GM12878 (cell line): ENCODE measurements around the gene STX7. TPM values are rescaled to one million over a fixed set of nuclear protein-coding genes. Genes with fewer than 3 reads are reported as not detected.

Experiments
- ATAC-seq: fragments of 200-7000 bp; cut with Tn5 transposase; 3 replicates; pipeline ENCODE4 v1.9.1; 2020; ENCODE audit warnings: mild to moderate bottlenecking, moderate library complexity
- BruUV-seq: library from RNA; stranded (reverse); fragments of 400-500 nt; replicated peaks from 2 replicates; lab custom pipeline; 2021; lab: Mats Ljungman, UMichigan
- CTCF ChIA-PET: fragments of 300-600 bp; sonication (Branson Sonifier 250); formaldehyde crosslinking; extraction: SDS; loops from one replicate; lab custom pipeline; 2021; ENCODE audit warnings: inconsistent platforms; lab: Yijun Ruan, JAX
- POLR2A ChIA-PET: fragments of 350-600 bp; formaldehyde crosslinking; extraction: SDS; loops from one replicate; lab custom pipeline; 2021; ENCODE audit warnings: inconsistent platforms; lab: Charles Lee
- RAD21 ChIA-PET: fragments of 300-600 bp; sonication (Branson Sonifier 250); formaldehyde crosslinking; loops from one replicate; lab custom pipeline; 2023; ENCODE audit warnings: antibody characterized with exemption; ENCODE audit not compliant: unreplicated experiment; lab: Charles Lee
- SMC1A ChIA-PET: fragments of 300-600 bp; sonication (Branson Sonifier 250); formaldehyde crosslinking; loops from one replicate; lab custom pipeline; 2023; ENCODE audit not compliant: unreplicated experiment, uncharacterized antibody; lab: Charles Lee
- DNase-seq: peaks from one replicate; pipeline ENCODE4 v3.0.0-alpha.2; 2011; ENCODE audit warnings: low read depth, low spot score
- FAIRE-seq: peaks from 3 replicates; lab custom pipeline; 2011; peaks lifted over from hg19 to GRCh38; lab: Jason Lieb, UNC
- H2AFZ ChIP-seq: 2 replicates; pipeline ENCODE4 v1.6.0; 2011; ENCODE audit warnings: low read depth, low read length, control low read depth; ENCODE audit not compliant: control insufficient read depth
- H3K27ac ChIP-seq: 2 replicates; pipeline ENCODE4 v1.5.1; 2011; ENCODE audit warnings: control low read depth; ENCODE audit not compliant: control insufficient read depth, insufficient read depth
- H3K27me3 ChIP-seq, 2 experiments: replicated peaks in 1 of 2; 2 replicates each; pipeline versions ENCODE4 v1.6.0 to v1.6.1; 2011; ENCODE audit warnings: low read length in 1 of 2; ENCODE audit not compliant: control insufficient read depth in 2 of 2, insufficient read depth in 2 of 2
- H3K36me3 ChIP-seq, 2 experiments: 2 replicates each; pipeline ENCODE4 v1.5.1; 2011; ENCODE audit warnings: low read length in 1 of 2; ENCODE audit not compliant: control insufficient read depth in 2 of 2, insufficient read depth in 2 of 2
- H3K4me1 ChIP-seq: 2 replicates; pipeline ENCODE4 v1.6.1; 2011; ENCODE audit warnings: mild to moderate bottlenecking, low read length, moderate library complexity, mixed read lengths; ENCODE audit not compliant: control insufficient read depth, insufficient read depth
- H3K4me2 ChIP-seq: 2 replicates; pipeline ENCODE4 v1.6.0; 2011; ENCODE audit warnings: control low read depth; ENCODE audit not compliant: control insufficient read depth, insufficient read depth
- H3K4me3 ChIP-seq: fragments of 200-600 bp; sonication (generic); 2 replicates; pipeline ENCODE4 v1.5.1; 2016
- H3K79me2 ChIP-seq: 2 replicates; pipeline ENCODE4 v1.6.0; 2011; ENCODE audit warnings: low read length; ENCODE audit not compliant: control insufficient read depth, insufficient read depth
- H3K9ac ChIP-seq: 2 replicates; pipeline ENCODE4 v1.8.0; 2011; ENCODE audit warnings: low read length, control low read depth, mixed read lengths; ENCODE audit not compliant: control insufficient read depth, insufficient read depth
- H3K9me3 ChIP-seq: replicated peaks from 3 replicates; pipeline ENCODE4 v1.5.1; 2011; ENCODE audit warnings: mild to moderate bottlenecking, low read length; ENCODE audit not compliant: control insufficient read depth, insufficient read depth
- H4K20me1 ChIP-seq: 2 replicates; pipeline ENCODE4 v1.6.0; 2011; ENCODE audit not compliant: control insufficient read depth, insufficient read depth
- MYC ChIP-seq: IDR thresholded peaks from 2 replicates; pipeline ENCODE4 v1.6.1; 2011; ENCODE audit warnings: mild to moderate bottlenecking, low read length, moderate library complexity, inconsistent platforms; ENCODE audit not compliant: insufficient read depth, insufficient replicate concordance, insufficient read length, severe bottlenecking
- NR2C2 ChIP-seq: IDR thresholded peaks from 2 replicates; pipeline ENCODE4 v1.6.1; 2011; ENCODE audit warnings: borderline replicate concordance, low read depth; ENCODE audit not compliant: control insufficient read depth, insufficient read length
- TCF7 ChIP-seq: IDR thresholded peaks from 2 replicates; pipeline ENCODE4 v1.6.1; 2014; ENCODE audit warnings: antibody characterized with exemption, borderline replicate concordance
- WGBS: methylation state at CpG from one replicate; pipeline ENCODE4 v1.1.6; 2016; ENCODE audit warnings: low lambda C conversion rate; ENCODE audit not compliant: insufficient replicate concordance, insufficient coverage; ENCODE audit errors: missing lambda C conversion rate; 5-methylcytosine and 5-hydroxymethylcytosine counted together
- in situ Hi-C: fragments of 300-500 bp; cut with MboI; formaldehyde crosslinking; loops from 9 replicates; pipeline ENCODE4 v1.14.3; 2018; ENCODE audit warnings: mixed read lengths
- intact Hi-C: fragments of 100-400 bp; cut with micrococcal nuclease; formaldehyde crosslinking; loops from one replicate; pipeline ENCODE4 v1.14.2; 2022; ENCODE audit not compliant: unreplicated experiment
- polyA plus RNA-seq, 11 experiments: library from polyadenylated mRNA; depleted of rRNA in 4 of 11; unstranded in 6 of 11; stranded (reverse) in 5 of 11; fragments of >200 nt; fragmentation: Nextera tagmentation in 4 of 11; fragmentation: Illumina TruSeq in 1 of 11; extraction: Ambion mirVana in 4 of 11; extraction: Trizol in 1 of 11; gene quantifications; 1 replicate in 1 of 11; 2 replicates in 10 of 11; pipeline versions ENCODE4 v1.2.1 to v1.2.3, GENCODE V29; 2011 to 2016; ENCODE audit warnings: inconsistent platforms in 2 of 11, missing spikeins in 2 of 11, low read depth in 1 of 11
- total RNA-seq, 4 experiments: library from RNA; depleted of rRNA in 3 of 4; stranded (reverse); fragments of >200 nt in 3 of 4; fragmentation: Illumina TruSeq in 1 of 4; extraction: Trizol in 1 of 4; gene quantifications; 2 replicates each; pipeline versions ENCODE4 v1.2.1 to v1.2.3, GENCODE V29; 2013 to 2021
- TF ChIP-seq, protein P1 (sequence below): IDR thresholded peaks from 2 replicates; pipeline ENCODE4 v1.6.1; 2011; ENCODE audit warnings: borderline replicate concordance, low read depth, mild to moderate bottlenecking, moderate library complexity, mixed read lengths, low read length; ENCODE audit not compliant: insufficient read depth; ENCODE audit errors: extremely low read length
- TF ChIP-seq, protein P2 (sequence below): fragments of 450-650 bp; IDR thresholded peaks from 2 replicates; pipeline ENCODE4 v1.6.1; 2016; ENCODE audit warnings: mild to moderate bottlenecking, moderate library complexity, borderline replicate concordance
- TF ChIP-seq, protein P3 (sequence below): IDR thresholded peaks from 2 replicates; pipeline ENCODE4 v1.6.1; 2012; ENCODE audit warnings: mild to moderate bottlenecking, low read depth, low read length

STX7 gene
- total and polyA plus RNA-seq, 10 of the 15 experiments (the other 5 are each of a cell fraction or from before 2014, with no cell fraction given): 26.5 to 75.5 (median 51.3) TPM

DNA sequence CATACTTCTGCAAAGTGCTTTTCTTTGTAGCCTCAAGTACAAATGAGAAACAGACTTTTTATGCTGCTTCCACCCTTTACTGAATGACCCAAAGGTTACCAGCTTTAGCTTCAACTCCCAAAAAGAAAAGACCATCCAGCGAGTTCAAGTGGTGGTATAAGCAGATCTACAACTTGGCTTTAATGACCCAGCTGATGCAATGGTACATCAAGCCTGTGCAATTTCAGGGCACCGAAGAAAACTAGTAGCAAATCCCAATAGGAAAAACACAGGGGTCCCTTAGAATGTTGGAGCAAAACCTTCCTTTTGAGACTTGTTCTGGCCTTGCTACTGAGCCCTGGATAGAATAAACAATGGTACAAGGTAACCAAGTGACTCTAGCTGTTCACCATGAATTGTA, 33.8 kb downstream of the STX7 start:
- Histone ChIP-seq H3K27me3 (no peaks in the 10 kb centered on the region), H3K4me3 (no peak overlapping the region), H3K9me3 (no peaks in the 10 kb centered on the region), H4K20me1 (peaks cover 3% of the 10 kb centered on the region), H2AFZ (no peak overlapping the region), H3K27ac (no peak overlapping the region), H3K36me3 (peaks cover 2 to 17% of the 10 kb centered on the region in 2 experiments), H3K79me2 (peaks cover 67% of the 10 kb centered on the region), H3K4me1 (peaks cover 24% of the 10 kb centered on the region), H3K9ac (no peak overlapping the region), H3K4me2 (no peak overlapping the region)
- POLR2A ChIA-PET: no interaction called here
- no peak for FAIRE-seq
- no peak for ATAC-seq
- no peak for DNase-seq
- RAD21 ChIA-PET: interaction anchor here (0.9 kb wide), 1 partner anchor 199 kb away, joined by 4 read pairs; no protein-coding TSS in a partner anchor
- intact Hi-C loops (no loop called here), in situ Hi-C loops (no loop called here)
- CTCF ChIA-PET: interaction anchor here (1.3 kb wide), 1 partner anchor 199 kb away, joined by 6 read pairs; no protein-coding TSS in a partner anchor
- no peak for TF ChIP-seq TCF7
- TF ChIP-seq, protein P1, sequence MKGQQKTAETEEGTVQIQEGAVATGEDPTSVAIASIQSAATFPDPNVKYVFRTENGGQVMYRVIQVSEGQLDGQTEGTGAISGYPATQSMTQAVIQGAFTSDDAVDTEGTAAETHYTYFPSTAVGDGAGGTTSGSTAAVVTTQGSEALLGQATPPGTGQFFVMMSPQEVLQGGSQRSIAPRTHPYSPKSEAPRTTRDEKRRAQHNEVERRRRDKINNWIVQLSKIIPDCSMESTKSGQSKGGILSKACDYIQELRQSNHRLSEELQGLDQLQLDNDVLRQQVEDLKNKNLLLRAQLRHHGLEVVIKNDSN: no peak
- TF ChIP-seq MYC: no peak
- 100% methylated on average over 2 of the region's 2 CpGs for WGBS
- SMC1A ChIA-PET: interaction anchor here (1.0 kb wide), 1 partner anchor 199 kb away, joined by 5 read pairs; no protein-coding TSS in a partner anchor
- no TSS peak for BruUV-seq

DNA sequence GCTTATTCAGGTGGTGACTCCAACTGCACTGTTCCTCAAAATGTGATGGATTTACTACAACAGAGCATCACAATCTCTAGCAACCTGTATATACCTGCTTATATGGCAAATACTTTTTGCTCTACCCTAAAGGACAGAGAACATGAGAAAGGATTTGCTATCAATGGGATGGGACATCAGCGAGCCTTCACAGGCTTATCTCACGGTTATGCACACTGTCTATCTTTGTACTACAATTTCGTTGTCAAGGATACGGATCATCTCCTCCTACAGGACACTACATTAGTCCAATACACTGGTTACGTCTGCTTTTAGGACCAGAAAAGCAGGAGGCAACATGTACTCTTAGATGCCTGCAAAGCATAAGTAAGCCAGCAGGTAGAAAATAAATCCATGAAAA, 34.2 kb downstream of the STX7 start:
- BruUV-seq: no TSS peak
- intact Hi-C loops (no loop called here), in situ Hi-C loops (no loop called here)
- H3K4me3 ChIP-seq: no peak overlapping the region
- H3K36me3 ChIP-seq: peaks cover 2 to 17% of the 10 kb centered on the region in 2 experiments
- peaks cover 3% of the 10 kb centered on the region for H4K20me1 ChIP-seq
- POLR2A ChIA-PET: no interaction called here
- no peak overlapping the region for H2AFZ ChIP-seq
- CTCF ChIA-PET: interaction anchor here (1.3 kb wide), 1 partner anchor 199 kb away, joined by 6 read pairs; no protein-coding TSS in a partner anchor
- ATAC-seq (no peak), DNase-seq (no peak), FAIRE-seq (no peak)
- SMC1A ChIA-PET: interaction anchor here (1.0 kb wide), 1 partner anchor 199 kb away, joined by 5 read pairs; no protein-coding TSS in a partner anchor
- no peak overlapping the region for H3K27ac ChIP-seq
- peaks cover 20% of the 10 kb centered on the region for H3K4me1 ChIP-seq
- RAD21 ChIA-PET: interaction anchor here (0.9 kb wide), 1 partner anchor 199 kb away, joined by 4 read pairs; no protein-coding TSS in a partner anchor
- WGBS: 92% methylated on average over 5 of the region's 5 CpGs
- peaks cover 64% of the 10 kb centered on the region for H3K79me2 ChIP-seq
- no peak overlapping the region for H3K9ac ChIP-seq
- no peaks in the 10 kb centered on the region for H3K27me3 ChIP-seq
- no peaks in the 10 kb centered on the region for H3K9me3 ChIP-seq
- H3K4me2 ChIP-seq: no peak overlapping the region
- no peak for TF ChIP-seq NR2C2
- TF ChIP-seq, protein P2, sequence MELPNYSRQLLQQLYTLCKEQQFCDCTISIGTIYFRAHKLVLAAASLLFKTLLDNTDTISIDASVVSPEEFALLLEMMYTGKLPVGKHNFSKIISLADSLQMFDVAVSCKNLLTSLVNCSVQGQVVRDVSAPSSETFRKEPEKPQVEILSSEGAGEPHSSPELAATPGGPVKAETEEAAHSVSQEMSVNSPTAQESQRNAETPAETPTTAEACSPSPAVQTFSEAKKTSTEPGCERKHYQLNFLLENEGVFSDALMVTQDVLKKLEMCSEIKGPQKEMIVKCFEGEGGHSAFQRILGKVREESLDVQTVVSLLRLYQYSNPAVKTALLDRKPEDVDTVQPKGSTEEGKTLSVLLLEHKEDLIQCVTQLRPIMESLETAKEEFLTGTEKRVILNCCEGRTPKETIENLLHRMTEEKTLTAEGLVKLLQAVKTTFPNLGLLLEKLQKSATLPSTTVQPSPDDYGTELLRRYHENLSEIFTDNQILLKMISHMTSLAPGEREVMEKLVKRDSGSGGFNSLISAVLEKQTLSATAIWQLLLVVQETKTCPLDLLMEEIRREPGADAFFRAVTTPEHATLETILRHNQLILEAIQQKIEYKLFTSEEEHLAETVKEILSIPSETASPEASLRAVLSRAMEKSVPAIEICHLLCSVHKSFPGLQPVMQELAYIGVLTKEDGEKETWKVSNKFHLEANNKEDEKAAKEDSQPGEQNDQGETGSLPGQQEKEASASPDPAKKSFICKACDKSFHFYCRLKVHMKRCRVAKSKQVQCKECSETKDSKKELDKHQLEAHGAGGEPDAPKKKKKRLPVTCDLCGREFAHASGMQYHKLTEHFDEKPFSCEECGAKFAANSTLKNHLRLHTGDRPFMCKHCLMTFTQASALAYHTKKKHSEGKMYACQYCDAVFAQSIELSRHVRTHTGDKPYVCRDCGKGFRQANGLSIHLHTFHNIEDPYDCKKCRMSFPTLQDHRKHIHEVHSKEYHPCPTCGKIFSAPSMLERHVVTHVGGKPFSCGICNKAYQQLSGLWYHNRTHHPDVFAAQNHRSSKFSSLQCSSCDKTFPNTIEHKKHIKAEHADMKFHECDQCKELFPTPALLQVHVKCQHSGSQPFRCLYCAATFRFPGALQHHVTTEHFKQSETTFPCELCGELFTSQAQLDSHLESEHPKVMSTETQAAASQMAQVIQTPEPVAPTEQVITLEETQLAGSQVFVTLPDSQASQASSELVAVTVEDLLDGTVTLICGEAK: no peak
- TF ChIP-seq, protein P3, sequence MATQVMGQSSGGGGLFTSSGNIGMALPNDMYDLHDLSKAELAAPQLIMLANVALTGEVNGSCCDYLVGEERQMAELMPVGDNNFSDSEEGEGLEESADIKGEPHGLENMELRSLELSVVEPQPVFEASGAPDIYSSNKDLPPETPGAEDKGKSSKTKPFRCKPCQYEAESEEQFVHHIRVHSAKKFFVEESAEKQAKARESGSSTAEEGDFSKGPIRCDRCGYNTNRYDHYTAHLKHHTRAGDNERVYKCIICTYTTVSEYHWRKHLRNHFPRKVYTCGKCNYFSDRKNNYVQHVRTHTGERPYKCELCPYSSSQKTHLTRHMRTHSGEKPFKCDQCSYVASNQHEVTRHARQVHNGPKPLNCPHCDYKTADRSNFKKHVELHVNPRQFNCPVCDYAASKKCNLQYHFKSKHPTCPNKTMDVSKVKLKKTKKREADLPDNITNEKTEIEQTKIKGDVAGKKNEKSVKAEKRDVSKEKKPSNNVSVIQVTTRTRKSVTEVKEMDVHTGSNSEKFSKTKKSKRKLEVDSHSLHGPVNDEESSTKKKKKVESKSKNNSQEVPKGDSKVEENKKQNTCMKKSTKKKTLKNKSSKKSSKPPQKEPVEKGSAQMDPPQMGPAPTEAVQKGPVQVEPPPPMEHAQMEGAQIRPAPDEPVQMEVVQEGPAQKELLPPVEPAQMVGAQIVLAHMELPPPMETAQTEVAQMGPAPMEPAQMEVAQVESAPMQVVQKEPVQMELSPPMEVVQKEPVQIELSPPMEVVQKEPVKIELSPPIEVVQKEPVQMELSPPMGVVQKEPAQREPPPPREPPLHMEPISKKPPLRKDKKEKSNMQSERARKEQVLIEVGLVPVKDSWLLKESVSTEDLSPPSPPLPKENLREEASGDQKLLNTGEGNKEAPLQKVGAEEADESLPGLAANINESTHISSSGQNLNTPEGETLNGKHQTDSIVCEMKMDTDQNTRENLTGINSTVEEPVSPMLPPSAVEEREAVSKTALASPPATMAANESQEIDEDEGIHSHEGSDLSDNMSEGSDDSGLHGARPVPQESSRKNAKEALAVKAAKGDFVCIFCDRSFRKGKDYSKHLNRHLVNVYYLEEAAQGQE: no peak
